A673 (cell line): ENCODE data around the gene ASB17. TPM values are rescaled to one million over a fixed set of nuclear protein-coding genes. Genes with fewer than 3 reads are reported as not detected.

Source experiments
- BruUV-seq: library from RNA; stranded (reverse); fragments of 400-500 nt; replicated peaks from 2 replicates; lab custom pipeline; 2021; lab: Mats Ljungman, UMichigan
- CTCF ChIA-PET: fragments of 300-600 bp; sonication (Branson Sonifier 250); formaldehyde crosslinking; loops from one replicate; lab custom pipeline; 2022; ENCODE audit warnings: antibody characterized with exemption; lab: Charles Lee
- POLR2A ChIA-PET: fragments of 300-600 bp; sonication (Branson Sonifier 250); formaldehyde crosslinking; loops from one replicate; lab custom pipeline; 2022; ENCODE audit warnings: antibody characterized with exemption; ENCODE audit not compliant: low non-redundant PET; lab: Charles Lee
- DNase-seq: peaks from one replicate; pipeline ENCODE4 v3.0.0-alpha.2; 2015; ENCODE audit warnings: low spot score
- H3K27ac ChIP-seq: fragments of 200-600 bp; sonication (generic); 2 replicates; pipeline ENCODE4 v1.5.1; 2016; ENCODE audit warnings: mixed run types, low read depth, mild to moderate bottlenecking, mixed read lengths, antibody characterized with exemption, low read length; ENCODE audit not compliant: poor library complexity, severe bottlenecking
- H3K27me3 ChIP-seq: fragments of 200-600 bp; sonication (generic); replicated peaks from 2 replicates; pipeline ENCODE4 v1.6.1; 2017; ENCODE audit warnings: mixed run types, low read depth, mild to moderate bottlenecking, mixed read lengths, antibody characterized with exemption, low read length; ENCODE audit not compliant: insufficient read depth, poor library complexity
- H3K36me3 ChIP-seq: fragments of 200-600 bp; sonication (generic); 2 replicates; pipeline ENCODE4 v1.6.1; 2016; ENCODE audit warnings: mixed run types, mild to moderate bottlenecking, mixed read lengths, antibody characterized with exemption, low read length; ENCODE audit not compliant: insufficient read depth, poor library complexity, severe bottlenecking
- H3K4me1 ChIP-seq: fragments of 200-600 bp; sonication (generic); 2 replicates; pipeline ENCODE4 v1.6.1; 2017; ENCODE audit warnings: mixed run types, mild to moderate bottlenecking, mixed read lengths, antibody characterized with exemption, low read length; ENCODE audit not compliant: insufficient read depth, poor library complexity, severe bottlenecking
- H3K4me3 ChIP-seq: fragments of 200-600 bp; sonication (generic); 2 replicates; pipeline ENCODE4 v1.5.1; 2016; ENCODE audit warnings: low read depth, mixed run types, mild to moderate bottlenecking, mixed read lengths, low read length; ENCODE audit not compliant: poor library complexity, severe bottlenecking
- H3K9me3 ChIP-seq: fragments of 200-600 bp; sonication (generic); 2 replicates; pipeline ENCODE4 v1.6.1; 2016; ENCODE audit warnings: mixed run types, low read depth, mild to moderate bottlenecking, mixed read lengths, antibody characterized with exemption, low read length; ENCODE audit not compliant: poor library complexity, severe bottlenecking
- EZH2 ChIP-seq: fragments of 200-600 bp; sonication (generic); IDR thresholded peaks from 2 replicates; pipeline ENCODE4 v1.6.1; 2017; ENCODE audit warnings: borderline replicate concordance, low read depth, mild to moderate bottlenecking, mixed read lengths, antibody characterized with exemption, low read length; ENCODE audit not compliant: poor library complexity, severe bottlenecking
- intact Hi-C: fragments of 100-400 bp; cut with micrococcal nuclease; formaldehyde crosslinking; loops from one replicate; pipeline ENCODE4 v1.10.0; 2022; ENCODE audit not compliant: unreplicated experiment
- total RNA-seq: library from RNA; stranded (reverse); gene quantifications from 2 replicates; pipeline ENCODE4 v1.2.3, GENCODE V29; 2021
- TF ChIP-seq, protein P1 (sequence below): fragments of 300-800, 200-600 bp; sonication (generic); conservative IDR thresholded peaks from 2 replicates; pipeline ENCODE4 v1.5.1; 2017; ENCODE audit warnings: low read depth, mild to moderate bottlenecking, antibody characterized with exemption, low read length, moderate library complexity, mixed read lengths

ASB17 gene
- total RNA-seq, 1 experiment from 2014 or later, result not detected

- Histone ChIP-seq H3K4me3 (no peak overlapping the region), H3K9me3 (no peaks in the 10 kb centered on the region), H3K27me3 (no peaks in the 10 kb centered on the region), H3K36me3 (no peaks in the 10 kb centered on the region), H3K4me1 (no peaks in the 10 kb centered on the region), H3K27ac (no peak overlapping the region)
- ChIA-PET CTCF (no interaction called here), POLR2A (no interaction called here)
- no TSS peak for BruUV-seq
- TF ChIP-seq, protein P1, sequence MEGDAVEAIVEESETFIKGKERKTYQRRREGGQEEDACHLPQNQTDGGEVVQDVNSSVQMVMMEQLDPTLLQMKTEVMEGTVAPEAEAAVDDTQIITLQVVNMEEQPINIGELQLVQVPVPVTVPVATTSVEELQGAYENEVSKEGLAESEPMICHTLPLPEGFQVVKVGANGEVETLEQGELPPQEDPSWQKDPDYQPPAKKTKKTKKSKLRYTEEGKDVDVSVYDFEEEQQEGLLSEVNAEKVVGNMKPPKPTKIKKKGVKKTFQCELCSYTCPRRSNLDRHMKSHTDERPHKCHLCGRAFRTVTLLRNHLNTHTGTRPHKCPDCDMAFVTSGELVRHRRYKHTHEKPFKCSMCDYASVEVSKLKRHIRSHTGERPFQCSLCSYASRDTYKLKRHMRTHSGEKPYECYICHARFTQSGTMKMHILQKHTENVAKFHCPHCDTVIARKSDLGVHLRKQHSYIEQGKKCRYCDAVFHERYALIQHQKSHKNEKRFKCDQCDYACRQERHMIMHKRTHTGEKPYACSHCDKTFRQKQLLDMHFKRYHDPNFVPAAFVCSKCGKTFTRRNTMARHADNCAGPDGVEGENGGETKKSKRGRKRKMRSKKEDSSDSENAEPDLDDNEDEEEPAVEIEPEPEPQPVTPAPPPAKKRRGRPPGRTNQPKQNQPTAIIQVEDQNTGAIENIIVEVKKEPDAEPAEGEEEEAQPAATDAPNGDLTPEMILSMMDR, result no peak
- TF ChIP-seq EZH2, result no peak
- no peak for DNase-seq
- intact Hi-C loops, result no loop called here
Observed at GRCh38 chr1:75916834-75917233, 15.4 kb downstream of the ASB17 start.

DNA sequence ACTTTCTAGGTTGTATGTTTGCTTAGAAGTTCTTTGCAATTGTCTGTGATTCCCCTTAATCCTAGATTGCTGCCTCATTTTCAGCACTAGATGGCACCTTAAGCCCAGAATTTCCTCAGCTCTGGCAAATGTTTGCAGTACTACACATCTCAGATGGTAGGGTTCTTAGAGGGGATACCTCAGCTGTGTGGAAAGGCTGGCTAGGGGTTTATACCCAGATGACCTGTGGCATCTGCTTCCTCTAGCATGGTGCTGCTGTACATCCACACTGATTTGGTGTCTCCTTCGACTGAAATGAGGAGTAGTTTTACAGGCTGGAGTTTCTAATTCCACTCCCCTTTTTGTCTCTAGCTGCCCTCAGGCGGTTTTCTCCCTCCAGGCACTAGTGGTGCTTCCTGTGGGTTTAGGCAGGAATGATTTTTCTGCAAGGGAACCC, 23.5 kb downstream of the ASB17 start:
- intact Hi-C loops, result loop anchor here (5.0 kb wide), 1 partner anchor 1234 kb away; no protein-coding TSS in a partner anchor
- no peaks in the 10 kb centered on the region for H3K9me3 ChIP-seq
- H3K27ac ChIP-seq, result no peak overlapping the region
- ChIA-PET CTCF (interaction anchor here (0.7 kb wide), 1 partner anchor 1051 kb away, joined by 5 read pairs; no protein-coding TSS in a partner anchor), POLR2A (no interaction called here)
- no peaks in the 10 kb centered on the region for H3K27me3 ChIP-seq
- H3K4me1 ChIP-seq, result no peaks in the 10 kb centered on the region
- no peak overlapping the region for H3K4me3 ChIP-seq
- no peaks in the 10 kb centered on the region for H3K36me3 ChIP-seq
- DNase-seq, result peak; percentile 62
- TF ChIP-seq, protein P1, result peak; percentile 68
- no peak for TF ChIP-seq EZH2
- BruUV-seq, result no TSS peak

GRCh38 chr1:75901371-75901770, 30.8 kb downstream of the ASB17 start:
- Histone ChIP-seq H3K36me3 (no peaks in the 10 kb centered on the region), H3K4me3 (no peak overlapping the region), H3K9me3 (no peaks in the 10 kb centered on the region), H3K27me3 (no peaks in the 10 kb centered on the region), H3K27ac (no peak overlapping the region), H3K4me1 (no peaks in the 10 kb centered on the region)
- ChIA-PET CTCF (no interaction called here), POLR2A (no interaction called here)
- intact Hi-C loops, result no loop called here
- BruUV-seq, result no TSS peak
- TF ChIP-seq, protein P1, result no peak
- TF ChIP-seq EZH2, result no peak
- no peak for DNase-seq
